Thyroid gland (tissue), 4 donors: ENCODE measurements around the gene NR3C1. TPM values are rescaled to one million over a fixed set of nuclear protein-coding genes. Genes with fewer than 3 reads are reported as not detected.

Source experiments
- DNase-seq, 2 donors: peaks; one replicate each; pipeline ENCODE4 v3.0.0-alpha.2; 2019
- H3K27ac ChIP-seq, 3 donors: fragments of 200-600 bp; sonication (generic); 1 replicate in 2 of 3; 2 replicates in 1 of 3; pipeline ENCODE4 v1.5.1; 2016 to 2019; ENCODE audit warnings: mild to moderate bottlenecking in 1 of 3, moderate library complexity in 1 of 3
- H3K27me3 ChIP-seq: fragments of 200-600 bp; sonication (generic); one replicate; pipeline ENCODE4 v1.5.1; 2019
- H3K36me3 ChIP-seq, 2 donors: fragments of 200-600 bp; sonication (generic); one replicate each; pipeline ENCODE4 v1.5.1; 2016 to 2019
- H3K4me1 ChIP-seq, 2 donors: fragments of 200-600 bp; sonication (generic); one replicate each; pipeline ENCODE4 v1.5.1; 2017 to 2019
- H3K4me3 ChIP-seq, 3 donors: fragments of 200-600 bp; sonication (generic); replicated peaks in 1 of 3; 1 replicate in 2 of 3; 2 replicates in 1 of 3; pipeline ENCODE4 v1.5.1; 2016; ENCODE audit warnings: mild to moderate bottlenecking in 1 of 3
- H3K9me3 ChIP-seq: fragments of 200-600 bp; sonication (generic); one replicate; pipeline ENCODE4 v1.5.1; 2017
- POLR2A ChIP-seq, 2 donors: fragments of 450-650 bp; IDR thresholded peaks; one replicate each; pipeline ENCODE4 v1.6.1; 2017; ENCODE audit warnings: antibody characterized with exemption in 2 of 2, mild to moderate bottlenecking in 2 of 2, moderate library complexity in 1 of 2
- WGBS, 2 donors: methylation state at CpG; one replicate each; pipeline ENCODE4 v1.1.5; 2017; 5-methylcytosine and 5-hydroxymethylcytosine counted together
- intact Hi-C: fragments of 100-400 bp; cut with DNase I; formaldehyde crosslinking; loops from one replicate; pipeline ENCODE4 v1.15.1; 2023
- total RNA-seq, 4 donors: library from RNA; depleted of rRNA; stranded (reverse); fragments of >200 nt; gene quantifications; one replicate each; pipeline ENCODE4 v1.2.3, GENCODE V29; 2016
- TF ChIP-seq, protein P1 (sequence below), 6 experiments: fragments of 200-600 bp in 3 of 6; fragments of 450-650 bp in 3 of 6; sonication (generic) in 3 of 6; IDR thresholded peaks; one replicate each; pipeline ENCODE4 v1.5.1; 2016 to 2019; ENCODE audit warnings: antibody characterized with exemption in 6 of 6, mild to moderate bottlenecking in 2 of 6, inconsistent platforms in 1 of 6, moderate library complexity in 1 of 6

The NR3C1 gene
- total RNA-seq, 4 donors from 2014 or later, result 59.4 to 67.7 (median 65.3) TPM

DNA sequence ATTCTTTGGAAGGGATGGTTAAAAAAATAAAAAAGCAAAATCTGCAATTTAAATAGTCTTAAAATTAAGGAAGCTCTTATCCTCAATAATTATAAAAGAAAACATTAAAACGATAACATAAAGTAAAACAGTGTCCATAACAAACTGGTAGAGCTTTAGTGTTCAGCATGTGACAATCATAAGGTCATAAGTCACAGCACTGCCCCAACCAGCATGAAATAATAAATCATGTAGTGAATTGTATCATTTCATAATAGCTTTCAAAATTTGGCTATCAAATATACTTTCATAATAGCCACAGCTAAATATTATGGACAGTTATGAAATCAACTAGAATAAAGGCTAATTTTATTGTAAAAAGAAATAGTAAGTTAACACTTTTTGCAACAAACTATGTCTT, 10.0 kb downstream of the NR3C1 start:
- Histone ChIP-seq H3K9me3 (no peaks in the 10 kb centered on the region), H3K27me3 (no peaks in the 10 kb centered on the region), H3K4me3 (no peak overlapping the region), H3K4me1 (peaks cover 33 to 50% of the 10 kb centered on the region in 2 donors), H3K36me3 (no peaks in the 10 kb centered on the region), H3K27ac (no peak overlapping the region)
- no peak for DNase-seq
- WGBS, 2 donors, result 72 to 73% methylated on average over 1 of the region's 1 CpG
- TF ChIP-seq POLR2A (IDR thresholded peaks at IDR 0.05), result no peak
- TF ChIP-seq, protein P1, sequence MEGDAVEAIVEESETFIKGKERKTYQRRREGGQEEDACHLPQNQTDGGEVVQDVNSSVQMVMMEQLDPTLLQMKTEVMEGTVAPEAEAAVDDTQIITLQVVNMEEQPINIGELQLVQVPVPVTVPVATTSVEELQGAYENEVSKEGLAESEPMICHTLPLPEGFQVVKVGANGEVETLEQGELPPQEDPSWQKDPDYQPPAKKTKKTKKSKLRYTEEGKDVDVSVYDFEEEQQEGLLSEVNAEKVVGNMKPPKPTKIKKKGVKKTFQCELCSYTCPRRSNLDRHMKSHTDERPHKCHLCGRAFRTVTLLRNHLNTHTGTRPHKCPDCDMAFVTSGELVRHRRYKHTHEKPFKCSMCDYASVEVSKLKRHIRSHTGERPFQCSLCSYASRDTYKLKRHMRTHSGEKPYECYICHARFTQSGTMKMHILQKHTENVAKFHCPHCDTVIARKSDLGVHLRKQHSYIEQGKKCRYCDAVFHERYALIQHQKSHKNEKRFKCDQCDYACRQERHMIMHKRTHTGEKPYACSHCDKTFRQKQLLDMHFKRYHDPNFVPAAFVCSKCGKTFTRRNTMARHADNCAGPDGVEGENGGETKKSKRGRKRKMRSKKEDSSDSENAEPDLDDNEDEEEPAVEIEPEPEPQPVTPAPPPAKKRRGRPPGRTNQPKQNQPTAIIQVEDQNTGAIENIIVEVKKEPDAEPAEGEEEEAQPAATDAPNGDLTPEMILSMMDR (IDR thresholded peaks at IDR 0.05), result no peak
- intact Hi-C loops, result no loop called here

- WGBS, 2 donors, result 84 to 86% methylated on average over 2 of the region's 2 CpGs
- no peaks in the 10 kb centered on the region for H3K27me3 ChIP-seq
- no peak for DNase-seq
- no peaks in the 10 kb centered on the region for H3K36me3 ChIP-seq
- H3K27ac ChIP-seq, result no peak overlapping the region
- intact Hi-C loops, result no loop called here
- H3K4me1 ChIP-seq, result peaks cover 36 to 40% of the 10 kb centered on the region in 2 donors
- H3K4me3 ChIP-seq, result no peak overlapping the region
- no peak for TF ChIP-seq POLR2A (IDR thresholded peaks at IDR 0.05)
- TF ChIP-seq, protein P1 (IDR thresholded peaks at IDR 0.05), result no peak
- H3K9me3 ChIP-seq, result no peaks in the 10 kb centered on the region
Measured at GRCh38 chr5:143390941-143391340, 12.5 kb downstream of the NR3C1 start.

DNA sequence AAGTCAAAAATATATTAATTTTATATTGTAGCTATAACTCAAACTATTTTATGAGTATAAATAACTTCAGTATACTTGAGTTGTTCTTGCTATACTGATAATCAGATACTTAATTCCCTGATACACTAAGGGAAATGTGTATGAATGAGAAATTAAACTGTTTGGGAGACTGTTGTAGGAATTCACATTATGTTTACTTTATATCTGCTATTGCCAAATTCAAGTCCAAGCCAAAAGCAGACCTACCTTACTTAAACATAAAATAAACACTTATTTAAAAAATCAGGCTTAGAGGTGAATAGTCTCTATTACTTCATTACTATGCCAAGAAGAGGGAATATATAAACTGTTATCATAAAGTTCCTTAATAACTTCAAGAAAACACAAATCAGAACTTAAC, 13.2 kb downstream of the NR3C1 start:
- H3K36me3 ChIP-seq, result no peaks in the 10 kb centered on the region
- H3K4me1 ChIP-seq, result peaks cover 30 to 35% of the 10 kb centered on the region in 2 donors
- DNase-seq, result no peak
- no peak overlapping the region for H3K4me3 ChIP-seq
- H3K9me3 ChIP-seq, result no peaks in the 10 kb centered on the region
- H3K27me3 ChIP-seq, result no peaks in the 10 kb centered on the region
- intact Hi-C loops, result no loop called here
- no peak overlapping the region for H3K27ac ChIP-seq
- TF ChIP-seq, protein P1 (IDR thresholded peaks at IDR 0.05), result no peak
- TF ChIP-seq POLR2A (IDR thresholded peaks at IDR 0.05), result no peak

DNA sequence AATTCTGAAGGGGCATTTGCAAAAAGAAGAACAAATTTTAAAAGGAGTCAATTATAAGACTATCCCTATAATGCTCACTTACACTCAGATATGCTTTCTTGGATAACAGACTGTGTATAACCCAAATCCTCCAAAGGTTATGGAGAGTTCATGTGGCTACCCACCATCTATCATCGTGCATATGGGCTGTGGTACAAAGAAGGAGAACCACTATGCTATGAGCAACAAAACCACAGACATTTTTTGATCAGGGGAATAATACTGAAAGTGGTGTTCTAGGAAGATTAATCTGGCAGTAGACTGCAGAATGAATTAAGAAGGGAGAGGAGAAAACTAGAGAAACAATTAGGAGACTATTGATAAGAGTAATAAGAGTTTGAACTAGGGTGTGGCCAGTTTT, 16.8 kb downstream of the NR3C1 start:
- no peak overlapping the region for H3K4me3 ChIP-seq
- H3K36me3 ChIP-seq, result no peaks in the 10 kb centered on the region
- no peak for TF ChIP-seq POLR2A (IDR thresholded peaks at IDR 0.05)
- TF ChIP-seq, protein P1 (IDR thresholded peaks at IDR 0.05), result no peak
- no peak for DNase-seq
- H3K27me3 ChIP-seq, result no peaks in the 10 kb centered on the region
- peaks cover 24 to 26% of the 10 kb centered on the region in 2 donors for H3K4me1 ChIP-seq
- intact Hi-C loops, result no loop called here
- H3K27ac ChIP-seq, result no peak overlapping the region
- no peaks in the 10 kb centered on the region for H3K9me3 ChIP-seq
- WGBS, 2 donors, result 75 to 78% methylated on average over 1 of the region's 1 CpG

DNA sequence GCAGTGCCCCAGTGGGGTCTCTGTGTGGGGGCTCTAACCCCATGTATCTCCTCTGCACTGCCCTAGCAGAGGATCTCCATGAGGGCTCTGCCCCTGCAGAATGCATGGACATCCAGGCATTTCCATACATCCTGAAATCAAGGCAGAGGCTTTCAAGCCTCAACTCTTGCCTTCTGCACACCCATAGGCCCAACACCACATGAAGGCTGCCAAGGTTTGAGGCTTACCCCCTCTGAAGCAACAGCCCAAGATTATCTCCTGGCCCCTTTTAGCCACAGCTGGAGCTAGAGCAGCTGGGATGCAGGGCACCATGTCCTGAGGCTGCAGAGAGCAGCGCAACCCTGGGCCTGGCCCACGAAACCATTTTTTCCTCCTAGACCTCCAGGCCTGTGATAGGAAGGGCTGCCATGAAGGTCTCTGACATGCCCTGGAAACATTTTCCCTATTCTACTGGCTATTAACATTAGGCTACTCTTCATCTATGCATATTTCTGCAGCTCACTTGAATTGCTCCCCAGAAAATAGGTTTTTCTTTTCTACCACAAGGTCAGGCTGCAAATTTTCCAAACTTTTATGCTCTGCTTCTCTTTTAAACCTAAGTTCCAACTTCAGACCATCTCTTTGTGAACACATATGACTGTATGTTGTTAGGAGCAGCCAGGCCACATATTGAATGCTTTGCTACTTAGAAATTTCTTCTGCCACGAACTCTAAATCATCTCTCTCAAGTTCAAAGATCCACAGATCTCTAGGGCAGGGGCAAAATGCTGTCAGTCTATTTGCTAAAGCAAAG, 18.4 kb downstream of the NR3C1 start:
- DNase-seq, result no peak
- Histone ChIP-seq H3K9me3 (no peaks in the 10 kb centered on the region), H3K4me3 (no peak overlapping the region), H3K27ac (no peak overlapping the region), H3K36me3 (no peaks in the 10 kb centered on the region), H3K4me1 (peaks cover 10 to 17% of the 10 kb centered on the region in 2 donors), H3K27me3 (no peaks in the 10 kb centered on the region)
- intact Hi-C loops, result no loop called here
- WGBS, 2 donors, result 85 to 99% methylated on average over 3 of the region's 3 CpGs
- TF ChIP-seq POLR2A (IDR thresholded peaks at IDR 0.05), result no peak
- TF ChIP-seq, protein P1 (IDR thresholded peaks at IDR 0.05), result no peak
